GM21576 (cell line): ENCODE measurements around the gene ZNF496.
"Not testable (repeated sequence)": the region's sequence is repeated elsewhere in the genome, so short reads cannot be mapped to it uniquely, and the experiment has no call there.

Experiments used
- ATAC-seq: cut with Tn5 transposase; IDR thresholded peaks from one replicate; pipeline ENCODE4 v1.9.1; 2021; ENCODE audit warnings: mild to moderate bottlenecking, moderate library complexity; ENCODE audit not compliant: unreplicated experiment

The ZNF496 gene

DNA sequence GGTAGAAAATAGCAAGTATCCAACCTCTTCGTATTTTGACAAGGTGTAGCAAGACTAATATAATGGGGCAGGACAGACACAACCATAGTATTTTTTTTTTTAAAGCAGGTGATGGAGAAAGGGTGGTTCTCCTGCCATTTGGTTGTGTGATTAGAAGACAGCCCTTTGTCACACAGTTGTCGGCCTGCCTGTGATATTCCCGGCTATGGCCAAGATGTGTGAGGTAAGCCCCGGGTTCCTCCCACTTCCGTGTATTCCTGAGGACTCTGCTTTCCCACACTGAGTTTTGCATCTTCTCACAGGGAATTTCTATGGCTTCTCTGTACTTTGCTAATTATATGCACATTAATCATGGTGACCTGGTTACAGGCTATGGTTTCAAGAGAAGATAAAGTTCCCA, 35.9 kb downstream of the ZNF496 start:
- no peak for ATAC-seq

DNA sequence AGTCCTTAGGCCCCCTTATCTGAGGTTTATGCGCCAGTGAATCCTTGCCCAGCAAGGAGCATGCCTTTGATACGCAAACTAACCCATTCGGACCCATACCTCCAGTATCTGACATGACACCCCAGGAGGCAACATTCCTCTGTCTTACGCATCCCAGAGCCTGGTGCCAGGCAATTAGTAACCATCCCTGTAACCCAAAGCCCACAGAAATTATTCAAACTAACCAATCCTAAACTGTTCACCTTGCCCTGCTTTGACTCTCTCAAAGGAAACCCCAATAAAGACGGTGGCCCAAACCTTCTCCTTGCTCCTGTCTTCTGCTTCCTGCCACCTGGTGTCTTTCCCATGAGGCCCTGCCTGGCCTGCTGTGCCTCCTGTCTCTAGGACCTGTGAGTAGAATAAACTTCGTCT, 36.4 kb downstream of the ZNF496 start:
- no peak for ATAC-seq

DNA sequence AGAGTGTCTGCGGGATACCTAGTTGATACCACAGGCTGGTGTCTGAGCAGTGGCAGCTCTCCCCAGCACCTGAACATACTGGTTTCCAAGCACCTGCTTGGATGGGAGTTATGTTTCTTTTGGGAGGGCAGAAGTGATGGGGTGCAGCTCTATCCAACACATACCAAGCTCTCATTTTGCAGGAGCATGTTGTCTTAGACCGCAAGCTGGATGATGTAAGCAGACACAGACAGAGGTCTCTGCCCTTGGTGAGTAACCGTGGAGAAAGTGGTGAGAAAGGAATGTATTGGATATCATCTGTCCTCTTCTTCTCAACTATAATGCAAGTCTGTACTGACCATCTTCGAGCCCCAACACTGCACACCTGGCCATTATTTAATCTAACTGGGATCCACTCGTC, 37.4 kb downstream of the ZNF496 start:
- no peak for ATAC-seq

DNA sequence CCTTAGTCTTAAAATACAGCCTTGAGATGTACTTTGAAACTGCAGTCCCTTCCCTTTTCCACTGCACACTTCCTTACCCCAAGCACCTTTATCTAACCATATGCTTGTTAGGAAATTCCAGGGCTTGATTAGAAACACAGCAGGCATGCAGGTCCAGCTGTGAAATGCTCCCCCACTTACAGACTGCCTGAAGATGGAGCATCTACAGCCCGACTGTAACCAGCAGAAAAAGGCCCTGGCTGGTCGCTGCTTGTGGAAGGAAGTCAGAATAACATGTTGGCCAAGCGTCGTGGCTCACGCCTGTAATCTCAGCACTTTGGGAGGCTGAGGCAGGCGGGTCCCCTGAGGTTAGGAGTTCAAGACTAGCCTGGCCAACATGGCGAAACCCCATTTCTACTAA, 38.6 kb downstream of the ZNF496 start:
- ATAC-seq = no peak

DNA sequence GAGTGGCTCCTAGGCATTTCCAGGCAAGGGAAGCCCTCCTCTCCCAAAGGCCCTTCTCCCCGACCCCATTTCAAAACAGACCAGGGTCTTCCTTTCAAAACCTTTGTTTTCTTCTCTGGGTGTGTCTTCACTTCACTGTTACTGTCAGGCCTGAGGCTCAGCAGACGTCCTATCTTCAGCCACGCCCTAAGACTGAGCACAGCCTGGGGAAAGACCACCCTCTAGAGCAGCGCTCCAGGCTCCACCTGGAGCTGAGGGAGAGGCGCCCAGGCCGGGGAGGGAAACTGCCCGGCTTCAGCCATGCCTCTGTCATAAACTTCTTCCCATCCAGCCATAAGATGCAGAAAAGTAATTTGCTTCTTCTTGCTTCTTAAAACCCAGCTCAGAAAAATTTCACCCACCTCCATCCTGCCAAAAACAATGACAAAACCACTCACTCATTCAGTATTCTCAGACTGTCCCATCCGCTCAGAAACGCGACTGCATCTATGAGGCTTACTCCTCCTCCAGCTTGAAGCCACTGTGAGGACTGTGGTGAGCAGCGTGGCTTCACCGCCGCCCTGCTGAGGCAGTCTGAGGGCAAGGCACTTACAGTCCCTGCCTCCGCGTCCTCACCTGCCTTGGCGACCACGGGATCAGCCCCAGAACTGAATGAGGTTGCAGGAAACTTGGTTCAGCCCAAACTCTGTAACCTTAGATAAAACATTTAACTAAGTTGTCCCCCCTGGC, 39.7 kb downstream of the ZNF496 start:
- no peak for ATAC-seq

DNA sequence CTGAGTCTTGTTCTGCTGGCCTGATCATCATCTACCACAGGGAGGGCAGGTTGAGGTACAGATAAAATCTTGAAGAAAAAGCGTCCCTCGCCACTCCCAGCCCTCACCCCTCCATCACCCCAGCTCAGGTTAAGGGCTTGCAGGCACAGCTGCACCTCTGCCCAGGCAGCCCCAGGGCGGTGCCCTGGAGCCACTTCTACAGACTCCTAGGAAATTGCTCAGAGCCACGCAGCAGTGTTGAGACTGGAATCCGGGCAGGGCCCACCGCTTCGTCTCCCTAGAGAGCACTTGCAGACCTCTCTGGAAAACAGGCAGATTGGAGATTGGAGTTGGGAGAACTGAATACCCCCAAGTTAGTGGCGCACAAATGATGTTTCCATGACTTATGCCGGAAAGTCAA, 40.5 kb downstream of the ZNF496 start:
- ATAC-seq = no peak

DNA sequence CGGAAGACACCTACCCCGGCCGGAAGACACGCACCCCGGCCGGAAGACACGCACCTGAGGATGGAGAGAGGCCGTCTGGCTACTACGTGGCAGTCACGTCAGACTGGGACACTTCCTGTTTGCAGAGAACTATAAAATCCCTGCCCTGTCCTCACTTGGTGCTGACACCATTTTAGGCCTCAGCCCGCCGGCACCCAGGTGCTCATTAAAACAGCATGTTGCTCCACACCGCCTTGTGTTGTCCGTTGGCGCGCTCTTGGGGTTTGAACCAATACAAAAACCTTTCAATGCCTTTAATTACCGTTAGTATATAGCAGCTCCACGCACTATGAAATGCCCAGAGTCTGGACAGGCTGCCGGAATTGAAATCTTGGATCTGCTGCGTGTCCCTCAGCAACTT, 41.1 kb downstream of the ZNF496 start:
- no peak for ATAC-seq

DNA sequence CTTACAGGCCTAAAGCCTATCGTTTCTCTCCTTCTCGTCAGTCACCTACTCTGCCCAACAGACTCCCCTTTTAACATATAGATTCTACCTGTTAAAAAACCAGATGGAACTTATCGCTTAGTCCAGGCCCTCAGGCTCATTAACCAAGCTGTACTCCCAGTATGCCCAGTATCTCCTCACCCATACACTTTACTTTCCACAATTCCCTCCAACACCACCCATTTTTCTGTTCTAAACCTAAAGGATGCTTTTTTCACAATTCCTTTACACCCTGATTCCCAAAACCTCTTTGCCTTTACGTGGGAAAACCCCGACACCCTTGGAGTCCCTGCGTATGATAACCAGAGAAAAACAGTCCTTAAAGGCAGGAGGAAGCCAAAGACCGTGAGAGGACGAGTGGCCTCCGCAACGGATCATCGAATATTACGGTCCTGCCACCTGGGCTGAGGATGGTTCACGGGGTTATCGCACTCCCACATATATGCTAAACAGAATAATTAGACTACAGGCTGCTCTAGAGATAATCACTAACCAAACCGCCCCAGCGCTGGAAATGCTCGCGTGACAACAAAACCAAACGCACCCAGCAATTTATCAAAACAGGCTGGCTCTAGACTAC, 42.3 kb downstream of the ZNF496 start:
- ATAC-seq = not testable (repeated sequence)

DNA sequence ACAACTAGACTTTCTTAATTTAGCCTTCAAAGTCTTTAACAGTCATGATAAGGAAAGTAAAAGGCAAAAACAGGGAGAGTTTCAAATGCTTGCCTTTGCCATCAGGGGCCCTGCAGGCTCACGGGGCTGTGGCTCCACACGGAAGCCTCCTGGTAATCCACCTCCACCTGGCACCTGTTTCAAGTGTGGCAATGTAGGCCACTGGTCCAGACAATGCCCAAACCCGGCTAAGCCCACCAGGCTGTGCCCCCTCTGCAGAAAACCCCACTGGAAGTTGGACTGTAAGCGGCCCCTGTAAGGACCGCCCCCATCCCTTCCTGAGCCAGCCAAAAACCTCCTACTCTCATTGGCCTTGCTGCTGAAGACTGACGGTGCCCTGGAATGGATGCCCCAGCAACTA, 43.3 kb downstream of the ZNF496 start:
- ATAC-seq = no peak

DNA sequence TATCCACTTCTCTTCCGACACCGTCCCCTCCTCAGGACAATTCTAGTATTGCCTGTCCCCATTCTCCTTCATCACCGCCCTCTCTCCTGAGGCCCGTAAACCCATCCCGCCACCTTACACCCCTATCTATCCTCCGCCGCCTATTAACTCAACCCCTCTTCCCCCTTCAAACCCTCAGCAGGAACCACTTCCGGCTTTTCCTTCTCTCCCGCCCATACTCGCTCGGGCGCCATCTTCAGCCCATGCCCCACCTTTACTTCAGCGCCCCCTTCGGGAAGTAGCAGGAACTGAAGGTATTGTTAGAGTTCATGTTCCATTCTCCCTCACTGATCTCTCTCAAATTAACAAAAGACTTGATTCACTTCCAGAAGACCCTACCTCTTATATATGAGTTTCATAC, 44.2 kb downstream of the ZNF496 start:
- no peak for ATAC-seq

DNA sequence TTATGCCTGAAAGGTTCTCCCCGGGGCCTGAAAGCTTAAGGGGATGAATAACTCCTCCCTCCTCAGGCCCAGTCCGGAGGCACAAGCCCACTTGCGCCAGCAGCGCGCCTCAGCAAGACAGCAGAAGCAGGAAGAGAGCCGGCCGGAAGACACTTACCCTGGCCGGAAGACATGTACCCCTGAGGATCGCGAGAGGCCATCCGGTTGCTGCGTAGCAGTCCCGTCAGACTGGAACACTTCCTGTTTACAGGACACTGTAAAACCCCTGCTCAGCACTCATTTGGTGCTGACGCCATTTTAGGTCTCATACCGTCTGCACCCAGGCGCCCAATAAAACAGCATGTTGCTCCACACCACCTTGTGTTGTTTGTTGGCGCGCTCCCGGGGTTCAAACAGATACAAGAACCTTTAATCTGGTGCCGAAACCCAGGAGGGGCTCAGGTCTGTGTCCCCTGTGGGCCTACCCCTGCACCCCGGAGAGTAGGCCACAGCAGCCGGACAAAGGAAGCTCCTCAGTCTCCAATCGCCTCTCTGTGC, 45.5 kb downstream of the ZNF496 start:
- no peak for ATAC-seq

DNA sequence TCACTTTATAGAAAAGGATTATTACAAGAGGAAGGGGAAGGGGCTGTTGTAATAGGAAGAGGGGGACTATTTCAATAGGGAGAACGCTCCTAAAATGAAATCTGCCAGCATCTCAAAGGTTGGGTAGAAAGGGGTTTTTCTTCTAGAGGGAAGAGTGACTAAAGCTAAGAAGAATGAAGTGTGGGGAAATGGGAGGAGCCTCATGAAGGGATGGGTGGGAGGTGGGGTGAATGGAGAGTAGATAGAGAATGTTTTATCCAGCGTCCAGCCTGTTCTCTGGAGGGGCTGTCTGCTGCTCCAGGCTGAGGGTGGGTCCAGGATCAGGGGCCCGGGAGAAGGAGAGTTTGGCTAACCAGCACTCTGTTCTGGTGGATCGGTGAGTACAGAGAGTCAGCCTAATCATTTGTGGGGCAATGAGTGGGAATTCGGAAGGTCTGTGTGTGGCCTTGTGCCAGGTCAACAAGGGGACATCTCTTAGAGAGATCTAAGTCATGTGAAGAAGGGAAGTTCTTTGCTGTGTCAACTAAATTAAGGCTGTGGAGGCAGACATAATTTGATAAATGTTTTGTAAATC, 50.6 kb downstream of the ZNF496 start:
- no peak for ATAC-seq

DNA sequence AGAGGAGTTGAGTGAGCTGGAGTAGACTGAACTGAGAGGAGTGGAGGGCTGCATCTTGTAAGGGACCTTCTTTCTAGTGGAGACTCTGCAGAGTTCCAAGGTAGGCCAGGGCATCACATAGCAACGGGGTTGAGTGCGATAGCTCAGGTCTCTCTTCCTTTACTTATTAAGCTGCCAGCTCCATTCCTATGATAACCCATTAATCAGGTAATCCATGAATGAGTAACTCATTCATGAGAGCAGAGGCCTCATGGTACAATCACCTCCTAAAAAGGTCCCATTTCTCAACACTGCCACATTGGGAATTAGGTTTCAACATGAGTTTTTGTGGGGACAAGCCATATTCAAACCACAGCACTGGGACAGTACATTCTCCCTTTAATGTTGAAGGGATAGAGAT, 54.5 kb downstream of the ZNF496 start:
- ATAC-seq = no peak

DNA sequence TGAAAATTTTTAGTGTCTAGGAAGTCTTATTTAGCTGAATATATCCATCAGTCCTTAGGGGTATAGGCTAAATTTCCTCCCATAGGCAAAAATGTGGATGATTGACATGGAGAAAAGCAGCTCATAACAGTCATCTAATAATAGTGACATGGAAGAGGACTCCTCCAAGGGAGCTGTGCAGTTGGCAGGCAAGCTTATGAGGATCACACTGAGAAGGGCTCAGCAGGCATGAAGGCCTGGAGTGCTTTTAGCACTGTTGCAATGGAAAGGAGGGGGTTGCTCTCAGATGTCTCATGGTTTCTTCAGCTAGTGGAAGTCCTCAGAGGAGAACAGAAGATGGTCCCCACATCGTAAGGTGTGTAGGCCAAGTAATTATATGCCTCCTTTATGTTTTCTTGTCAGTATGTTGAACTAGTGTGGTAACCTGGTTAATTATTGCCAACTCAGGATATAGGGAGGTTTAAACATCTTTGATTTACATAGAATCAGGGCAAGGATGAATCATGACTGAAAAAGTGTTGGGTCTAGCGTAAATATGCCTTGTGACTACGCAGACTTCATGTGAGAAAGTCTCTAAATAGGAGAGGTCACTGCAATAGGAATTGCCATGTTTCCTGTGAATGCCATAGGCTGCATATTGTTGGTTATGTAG, 56.9 kb downstream of the ZNF496 start:
- ATAC-seq = no peak

DNA sequence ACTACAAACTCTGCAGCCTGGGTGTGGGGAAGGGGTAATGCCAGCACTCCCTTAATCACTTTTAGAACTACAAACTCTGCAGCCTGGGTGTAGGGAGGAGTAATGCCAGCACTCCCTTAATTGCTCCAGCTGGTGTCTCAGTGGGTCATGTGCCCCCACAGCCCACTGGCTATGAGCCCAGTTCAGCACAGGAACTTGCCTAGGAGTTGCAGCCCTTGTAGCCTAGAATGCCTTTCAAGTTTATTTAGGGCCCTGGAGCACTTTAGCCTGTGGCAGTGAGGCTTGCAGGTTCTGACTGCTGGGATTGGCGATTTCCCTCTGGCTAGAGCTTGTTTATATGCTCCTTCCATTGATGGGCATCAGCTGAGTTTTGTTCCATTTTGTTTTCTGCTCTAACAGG, 58.7 kb downstream of the ZNF496 start:
- no peak for ATAC-seq

DNA sequence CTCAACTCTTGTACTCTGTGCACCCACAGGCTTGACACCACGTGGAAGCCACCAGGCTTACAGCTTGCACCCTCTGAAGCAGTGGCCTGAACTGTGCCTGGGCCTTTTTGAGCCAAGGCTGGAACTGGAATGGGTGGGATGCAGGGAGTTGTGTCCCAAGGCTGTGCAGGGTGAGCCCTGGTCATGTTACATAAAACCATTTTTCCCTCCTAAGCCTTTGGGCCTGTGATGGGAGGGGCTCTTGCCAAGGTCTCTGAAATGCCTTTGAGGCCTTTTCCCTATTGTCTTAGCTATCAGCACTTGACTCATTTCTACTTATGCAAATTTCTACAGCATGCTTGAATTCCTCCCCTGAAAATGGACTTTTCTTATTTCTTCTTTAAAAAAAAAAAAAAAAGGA, 61.7 kb downstream of the ZNF496 start:
- no peak for ATAC-seq

DNA sequence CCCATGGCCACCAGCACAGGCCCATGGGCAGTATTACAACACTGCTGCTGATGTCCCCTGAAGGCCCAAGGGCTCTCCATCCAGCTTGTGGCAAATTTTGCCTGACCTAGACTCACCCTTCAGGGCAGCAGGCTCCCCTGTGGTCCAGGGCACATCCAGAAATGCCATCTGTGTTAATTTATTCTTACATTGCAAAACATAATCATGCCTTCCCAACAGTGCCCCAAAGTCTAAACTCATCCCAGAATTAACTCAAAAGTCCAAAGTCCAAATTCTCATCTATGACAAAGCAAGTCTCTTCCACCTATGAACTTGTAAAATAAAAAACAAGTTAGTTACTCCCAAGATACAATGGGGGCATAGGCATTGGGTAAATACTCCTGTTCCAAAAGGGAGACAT, 62.5 kb downstream of the ZNF496 start:
- ATAC-seq = no peak

DNA sequence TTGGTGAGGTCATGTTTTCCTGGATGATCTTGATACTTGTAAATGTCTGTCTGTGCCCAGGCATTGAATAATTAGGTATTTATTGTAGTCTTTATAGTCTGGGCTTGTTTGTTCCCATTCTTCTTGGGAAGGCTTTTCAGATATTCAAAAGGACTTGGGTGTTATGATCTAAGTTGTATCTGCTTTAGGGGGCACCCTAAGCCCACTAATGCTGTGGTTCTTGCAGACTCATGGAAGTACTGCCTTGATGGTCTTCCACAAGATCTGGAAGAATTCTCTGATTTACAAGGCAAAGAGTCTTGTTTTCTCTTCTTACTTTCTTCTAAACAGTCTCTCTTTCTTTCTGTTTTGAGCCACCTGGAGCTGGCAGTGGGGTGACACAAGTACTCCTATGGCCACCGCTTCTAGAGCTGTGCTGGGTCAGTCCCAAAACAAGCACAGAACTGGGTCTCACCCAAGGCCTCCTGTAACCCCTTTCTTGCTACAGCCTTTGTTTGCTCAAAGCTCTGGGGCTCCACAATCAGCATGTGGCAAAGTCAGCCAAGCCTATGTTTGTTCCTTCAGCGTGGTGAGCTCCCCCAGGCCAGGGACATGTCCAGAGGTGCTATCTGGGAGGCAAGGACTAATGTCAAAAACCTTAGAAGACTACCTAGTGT, 63.1 kb downstream of the ZNF496 start:
- ATAC-seq = no peak

DNA sequence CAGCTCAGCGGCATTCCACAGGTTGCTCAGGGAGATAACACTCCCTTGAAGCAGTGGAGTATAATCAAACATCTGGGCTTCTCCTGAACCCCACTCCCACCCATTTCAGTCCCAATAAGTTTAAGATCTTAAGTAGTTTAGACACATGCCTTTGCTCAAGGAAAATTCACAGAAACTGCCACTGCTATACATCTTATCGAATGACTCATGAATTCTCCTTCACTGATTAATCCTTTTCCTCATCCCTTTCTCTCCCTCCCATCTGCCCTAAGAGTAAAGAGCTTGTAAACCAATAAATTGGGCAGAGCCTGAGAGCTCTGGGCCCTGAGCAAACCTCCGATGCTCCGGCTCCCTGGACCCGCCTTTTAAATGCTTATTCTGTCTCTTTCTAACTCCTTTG, 65.6 kb downstream of the ZNF496 start:
- no peak for ATAC-seq

DNA sequence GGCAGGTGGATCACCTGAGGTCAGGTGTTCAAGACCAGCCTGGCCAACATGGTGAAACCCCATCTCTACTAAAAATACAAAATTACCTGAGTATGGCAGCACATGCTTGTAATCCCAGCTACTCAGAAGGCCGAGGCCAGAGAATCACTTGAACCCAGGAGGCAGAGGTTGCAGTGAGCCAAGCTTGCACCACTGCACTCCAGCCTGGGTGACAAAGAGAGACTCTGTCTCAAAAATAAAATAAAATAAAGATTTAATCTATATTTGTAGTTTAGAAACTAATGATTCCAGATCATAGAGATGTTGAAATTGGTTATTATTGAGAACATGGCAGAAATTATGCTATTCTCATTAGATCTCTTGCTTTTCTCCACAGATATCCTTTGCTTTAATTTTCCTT, 75.9 kb downstream of the ZNF496 start, which contains the start of gene VN1R5:
Gene VN1R5 (plus strand): TSS at position 301 of the 400 bp plus-strand sequence.
- not testable (repeated sequence) for ATAC-seq

DNA sequence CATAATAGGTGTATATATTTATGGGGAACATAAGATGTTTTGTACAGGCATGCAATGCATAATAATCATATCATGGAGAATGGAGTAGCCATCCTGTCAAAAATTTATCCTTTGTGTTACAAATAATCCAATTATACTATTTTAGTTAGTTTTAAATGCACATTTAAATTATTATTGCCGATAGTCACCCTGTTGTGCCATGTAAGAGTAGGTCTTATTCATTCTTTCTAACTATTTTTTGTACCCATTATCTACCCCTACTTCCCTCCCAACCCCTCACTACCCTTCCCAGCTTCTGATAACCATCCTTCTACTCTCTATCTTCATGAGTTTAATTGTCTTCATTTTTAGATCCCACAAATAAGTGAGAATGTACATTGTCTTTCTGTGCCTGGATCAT, 84.1 kb downstream of the ZNF496 start:
- ATAC-seq = no peak
